Aorta (tissue), 5 donors: ENCODE data around the gene EIF3CL. TPM values are rescaled to one million over a fixed set of nuclear protein-coding genes. Genes with fewer than 3 reads are reported as not detected.
"Not testable (repeated sequence)": the region's sequence is repeated elsewhere in the genome, so short reads cannot be mapped to it uniquely, and the experiment has no call there.

Experiments
- ATAC-seq: fragments of 200-7000 bp; cut with Tn5 transposase; one replicate; pipeline ENCODE4 v1.9.1; 2022; ENCODE audit warnings: moderate library complexity; ENCODE audit not compliant: low FRiP score
- DNase-seq, 2 donors: peaks; one replicate each; pipeline ENCODE4 v3.0.0-alpha.2; 2020
- H3K27ac ChIP-seq, 2 donors: one replicate each; pipeline ENCODE4 v1.5.1; 2013; ENCODE audit warnings: low read length in 2 of 2, mild to moderate bottlenecking in 2 of 2, moderate library complexity in 2 of 2, control low read depth in 1 of 2, inconsistent platforms in 1 of 2, low read depth in 1 of 2
- H3K27me3 ChIP-seq, 2 donors: one replicate each; pipeline ENCODE4 v1.6.1; 2013; ENCODE audit warnings: control low read depth in 1 of 2, low read length in 1 of 2, mild to moderate bottlenecking in 1 of 2, moderate library complexity in 1 of 2; ENCODE audit not compliant: insufficient read depth in 2 of 2, control insufficient read depth in 1 of 2
- H3K36me3 ChIP-seq, 2 donors: one replicate each; pipeline ENCODE4 v1.6.1; 2013; ENCODE audit warnings: control low read depth in 1 of 2, low read length in 1 of 2, mild to moderate bottlenecking in 1 of 2; ENCODE audit not compliant: insufficient read depth in 2 of 2, control insufficient read depth in 1 of 2
- H3K4me1 ChIP-seq, 2 donors: one replicate each; pipeline ENCODE4 v1.6.1; 2013; ENCODE audit warnings: low read length in 2 of 2, control low read depth in 1 of 2, mild to moderate bottlenecking in 1 of 2, moderate library complexity in 1 of 2; ENCODE audit not compliant: insufficient read depth in 2 of 2, control insufficient read depth in 1 of 2
- H3K4me3 ChIP-seq, 2 donors: one replicate each; pipeline ENCODE4 v1.5.1; 2013; ENCODE audit warnings: low read length in 2 of 2, control low read depth in 1 of 2, mild to moderate bottlenecking in 1 of 2
- H3K9me3 ChIP-seq: one replicate; pipeline ENCODE4 v1.6.1; 2013; ENCODE audit warnings: mild to moderate bottlenecking, low read length; ENCODE audit not compliant: control insufficient read depth
- WGBS, 2 donors: extraction: QIAGEN DNeasy Blood & Tissue Kit; methylation state at CpG; one replicate each; pipeline ENCODE4 v1.1.7; 2013; 5-methylcytosine and 5-hydroxymethylcytosine counted together
- intact Hi-C, 2 donors: fragments of 100-400 bp; cut with DNase I; formaldehyde crosslinking; loops; one replicate each; pipeline versions ENCODE4 v1.14.2 to v1.15.0; 2022
- microRNA-seq, 2 donors: library from miRNA; unstranded; fragments of <30 nt; microRNA quantifications; one replicate each; pipeline ENCODE4 v1.2.0, GENCODE V29; 2020
- polyA plus RNA-seq, 2 donors: library from polyadenylated mRNA; stranded (reverse); fragments of 200-250 nt; gene quantifications; one replicate each; pipeline ENCODE4 v1.2.3, GENCODE V29; 2013
- total RNA-seq, 2 donors: library from RNA; stranded (reverse); fragmentation: NEBNext Ultra II Directional; extraction: Animal tissue kit (Norgen Biotek cat#: 25700); gene quantifications; one replicate each; pipeline ENCODE4 v1.2.1, GENCODE V29; 2021
- donor health status: healthy with polysubstance abuse.
- donor health status: Bipolar disorder and iron deficiency.
- donor health status: DM: no; HTN: no; CAD: no.
- donor health status: DM: no; HTN: no; CAD: no.
- donor health status: DM: yes; HTN: yes; CAD: no.

Gene EIF3CL
- total and polyA plus RNA-seq, 4 donors: 40.7 to 88.0 (median 52.1) TPM

GRCh38 chr16:28332632-28333031, 71.0 kb downstream of the EIF3CL start:
- H3K27me3 ChIP-seq, H3K4me1 ChIP-seq, H3K36me3 ChIP-seq, intact Hi-C loops, DNase-seq, H3K27ac ChIP-seq, H3K9me3 ChIP-seq, ATAC-seq, H3K4me3 ChIP-seq: not testable (repeated sequence)
- WGBS, 2 donors: 61 to 77% methylated on average over 4 to 6 of the region's 6 CpGs

DNA sequence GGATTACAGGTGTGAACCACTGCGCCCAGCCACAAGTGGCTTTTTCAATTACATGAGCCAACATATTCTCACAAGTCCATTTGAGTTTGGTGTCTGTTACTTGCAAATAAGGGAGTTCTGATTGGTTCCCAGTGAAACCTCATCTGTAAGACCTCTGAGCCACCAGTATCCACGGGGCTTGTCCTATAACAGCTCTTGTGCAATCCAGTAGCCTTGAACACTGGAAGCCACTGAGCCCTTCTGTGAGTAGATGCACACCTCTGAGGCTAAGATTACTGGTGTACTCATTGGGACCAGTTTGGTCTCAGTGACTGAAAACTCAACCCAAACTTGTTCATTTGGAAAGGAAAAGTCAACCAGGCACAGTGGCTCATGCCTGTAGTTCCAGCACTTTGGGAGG, 72.7 kb downstream of the EIF3CL start:
- 73 to 79% methylated on average over 2 of the region's 2 CpGs for WGBS, 2 donors
- H3K36me3 ChIP-seq, H3K27ac ChIP-seq, H3K4me3 ChIP-seq, DNase-seq, H3K27me3 ChIP-seq, intact Hi-C loops, H3K9me3 ChIP-seq, H3K4me1 ChIP-seq, ATAC-seq: not testable (repeated sequence)

DNA sequence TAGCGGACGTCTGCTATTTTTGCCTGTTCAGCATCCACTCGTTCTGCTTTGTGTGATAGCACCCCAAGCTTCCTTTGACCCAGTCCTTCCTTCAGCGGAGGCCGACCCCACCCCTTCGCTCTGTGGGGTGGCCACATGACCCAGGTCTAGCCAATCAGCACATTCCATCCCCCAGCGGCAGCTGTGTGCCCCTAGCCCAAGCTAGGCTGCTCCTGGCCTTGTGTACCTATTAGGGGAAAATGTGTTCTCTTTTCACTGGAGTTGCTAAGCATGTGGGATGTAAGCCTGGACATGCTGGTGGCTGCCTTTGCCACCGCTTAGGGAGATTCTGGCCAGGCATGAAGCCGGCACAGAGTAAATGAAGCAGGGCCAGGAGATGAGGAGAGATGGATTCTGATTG, 73.4 kb downstream of the EIF3CL start:
- WGBS, 2 donors: 28 to 34% methylated on average over 6 to 9 of the region's 9 CpGs
- ATAC-seq, H3K27me3 ChIP-seq, H3K27ac ChIP-seq, DNase-seq, H3K4me1 ChIP-seq, H3K36me3 ChIP-seq, H3K9me3 ChIP-seq, intact Hi-C loops, H3K4me3 ChIP-seq: not testable (repeated sequence)

Small RNA genes lying within 50 kb of the gene (microRNA-seq; reads per million reads assigned to microRNA genes)
- gene MIR6862-1: 0 reads per million in 2 donors

Other genes with a start within 250 kb of the EIF3CL start
- gene XPO6, start 191.9 kb downstream of the EIF3CL start, total RNA-seq: 100 to 1,000 TPM in 1 of 2 donors, 10 to 100 TPM in 1; 88.6 to 103 TPM
- gene XPO6, start 191.9 kb downstream of the EIF3CL start, polyA plus RNA-seq: 10 to 100 TPM; 28.0 to 85.1 TPM
- gene SBK1, start 111.3 kb downstream of the EIF3CL start, total RNA-seq: under 1 TPM; 0.16 to 0.33 TPM
- under 1 TPM in 1 of 2 donors, not detected in 1; 0.03 TPM for gene SBK1, start 111.3 kb downstream of the EIF3CL start, polyA plus RNA-seq
- 1 to 10 TPM; 2.3 to 3.3 TPM for gene NPIPB6, start 40.3 kb downstream of the EIF3CL start, total RNA-seq
- 1 to 10 TPM; 1.3 to 1.5 TPM for gene NPIPB6, start 40.3 kb downstream of the EIF3CL start, polyA plus RNA-seq
- gene NPIPB7, start 68.5 kb upstream of the EIF3CL start, total RNA-seq: under 1 TPM in 1 of 2 donors, not detected in 1; 0.29 TPM
- under 1 TPM in 1 of 2 donors, not detected in 1; 0.18 TPM for gene NPIPB7, start 68.5 kb upstream of the EIF3CL start, polyA plus RNA-seq
- gene CLN3, start 88.2 kb upstream of the EIF3CL start, total RNA-seq: 10 to 100 TPM; 15.6 to 27.2 TPM
- gene CLN3, start 88.2 kb upstream of the EIF3CL start, polyA plus RNA-seq: 10 to 100 TPM; 19.5 to 48.7 TPM
- 1 to 10 TPM; 2.5 to 3.1 TPM for gene APOBR, start 90.8 kb upstream of the EIF3CL start, total RNA-seq
- gene APOBR, start 90.8 kb upstream of the EIF3CL start, polyA plus RNA-seq: 1 to 10 TPM; 1.1 to 2.6 TPM
- gene IL27, start 103.0 kb upstream of the EIF3CL start, total RNA-seq: under 1 TPM in 1 of 2 donors, not detected in 1; 0.54 TPM
- under 1 TPM in 1 of 2 donors, not detected in 1; 0.54 TPM for gene IL27, start 103.0 kb upstream of the EIF3CL start, polyA plus RNA-seq
- gene NUPR1, start 135.1 kb upstream of the EIF3CL start, total RNA-seq: 100 to 1,000 TPM in 1 of 2 donors, 10 to 100 TPM in 1; 85.3 to 137 TPM
- 100 to 1,000 TPM in 1 of 2 donors, 10 to 100 TPM in 1; 85.0 to 148 TPM for gene NUPR1, start 135.1 kb upstream of the EIF3CL start, polyA plus RNA-seq
- gene SGF29, start 150.1 kb upstream of the EIF3CL start, total RNA-seq: 10 to 100 TPM; 19.7 to 20.7 TPM
- 10 to 100 TPM; 17.4 to 41.6 TPM for gene SGF29, start 150.1 kb upstream of the EIF3CL start, polyA plus RNA-seq
- gene SULT1A2, start 193.2 kb upstream of the EIF3CL start, total RNA-seq: 1 to 10 TPM in 1 of 2 donors, under 1 TPM in 1; 0.81 to 1.8 TPM
- 1 to 10 TPM in 1 of 2 donors, not detected in 1; 9.8 TPM for gene SULT1A2, start 193.2 kb upstream of the EIF3CL start, polyA plus RNA-seq
- 10 to 100 TPM in 1 of 2 donors, 1 to 10 TPM in 1; 6.7 to 29.8 TPM for gene SULT1A1, start 206.2 kb upstream of the EIF3CL start, total RNA-seq
- 10 to 100 TPM in 1 of 2 donors, 1 to 10 TPM in 1; 5.0 to 43.8 TPM for gene SULT1A1, start 206.2 kb upstream of the EIF3CL start, polyA plus RNA-seq
- 1 to 10 TPM; 2.6 to 8.6 TPM for gene NPIPB8, start 234.2 kb upstream of the EIF3CL start, total RNA-seq
- gene NPIPB8, start 234.2 kb upstream of the EIF3CL start, polyA plus RNA-seq: not detected